Naive thymus-derived CD8-positive, alpha-beta T cell (primary cell): ENCODE data around the gene GDF15. TPM values are rescaled to one million over a fixed set of nuclear protein-coding genes. Genes with fewer than 3 reads are reported as not detected.

ENCODE experiments used
- ATAC-seq, 2 donors: fragments of 150-1000 bp; cut with Tn5 transposase in 1 of 2; sonication (Bioruptor Pico), chemical (Tn5 transposase) in 1 of 2; 1 replicate in 1 of 2; 2 replicates in 1 of 2; pipeline ENCODE4 v1.10.0; 2021; ENCODE audit warnings: mild to moderate bottlenecking in 2 of 2, moderate library complexity in 2 of 2
- POLR2A ChIA-PET: fragments of 350-600 bp; sonication (Branson Sonifier 250); formaldehyde crosslinking; loops from one replicate; lab custom pipeline; 2021; ENCODE audit warnings: antibody characterized with exemption; lab: Charles Lee
- DNase-seq, 10 donors: peaks; one replicate each; pipeline versions ENCODE4 v3.0.0 to v3.0.0-alpha.2; 2020 to 2022
- H3K27ac Mint-ChIP-seq, 10 donors: one replicate each; pipeline ENCODE4 v1.8.0; 2020 to 2022; ENCODE audit warnings: mild to moderate bottlenecking in 10 of 10, mixed read lengths in 10 of 10, moderate library complexity in 4 of 10, inconsistent platforms in 1 of 10
- H3K27me3 Mint-ChIP-seq, 5 donors: one replicate each; pipeline ENCODE4 v1.8.0; 2021 to 2022; ENCODE audit warnings: mixed read lengths in 5 of 5
- H3K36me3 Mint-ChIP-seq, 3 donors: one replicate each; pipeline ENCODE4 v1.8.0; 2020 to 2022; ENCODE audit warnings: mixed read lengths in 3 of 3, mild to moderate bottlenecking in 2 of 3, inconsistent platforms in 1 of 3
- H3K4me1 Mint-ChIP-seq, 4 donors: one replicate each; pipeline ENCODE4 v1.8.0; 2021 to 2022; ENCODE audit warnings: mixed read lengths in 4 of 4
- H3K4me3 Mint-ChIP-seq, 10 donors: one replicate each; pipeline ENCODE4 v1.8.0; 2020 to 2022; ENCODE audit warnings: mild to moderate bottlenecking in 10 of 10, mixed read lengths in 10 of 10, moderate library complexity in 6 of 10, inconsistent platforms in 1 of 10
- H3K9me3 Mint-ChIP-seq, 9 donors: one replicate each; pipeline ENCODE4 v1.8.0; 2020 to 2022; ENCODE audit warnings: mixed read lengths in 9 of 9, mild to moderate bottlenecking in 3 of 9, inconsistent platforms in 1 of 9, moderate library complexity in 1 of 9
- polyA plus RNA-seq, 3 donors: library from polyadenylated mRNA; unstranded; fragments of 300-500 nt; fragmentation: Illumina TruSeq; gene quantifications; one replicate each; pipeline ENCODE4 v1.2.3, GENCODE V29; 2021
- total RNA-seq, 8 experiments: library from RNA in 2 of 8; stranded (reverse) in 2 of 8; gene quantifications; one replicate each; pipeline ENCODE4 v1.2.3 and lab custom pipeline; 2021 to 2026

Gene GDF15
- total and polyA plus RNA-seq, 5 experiments from 2014 or later, result not detected

DNA sequence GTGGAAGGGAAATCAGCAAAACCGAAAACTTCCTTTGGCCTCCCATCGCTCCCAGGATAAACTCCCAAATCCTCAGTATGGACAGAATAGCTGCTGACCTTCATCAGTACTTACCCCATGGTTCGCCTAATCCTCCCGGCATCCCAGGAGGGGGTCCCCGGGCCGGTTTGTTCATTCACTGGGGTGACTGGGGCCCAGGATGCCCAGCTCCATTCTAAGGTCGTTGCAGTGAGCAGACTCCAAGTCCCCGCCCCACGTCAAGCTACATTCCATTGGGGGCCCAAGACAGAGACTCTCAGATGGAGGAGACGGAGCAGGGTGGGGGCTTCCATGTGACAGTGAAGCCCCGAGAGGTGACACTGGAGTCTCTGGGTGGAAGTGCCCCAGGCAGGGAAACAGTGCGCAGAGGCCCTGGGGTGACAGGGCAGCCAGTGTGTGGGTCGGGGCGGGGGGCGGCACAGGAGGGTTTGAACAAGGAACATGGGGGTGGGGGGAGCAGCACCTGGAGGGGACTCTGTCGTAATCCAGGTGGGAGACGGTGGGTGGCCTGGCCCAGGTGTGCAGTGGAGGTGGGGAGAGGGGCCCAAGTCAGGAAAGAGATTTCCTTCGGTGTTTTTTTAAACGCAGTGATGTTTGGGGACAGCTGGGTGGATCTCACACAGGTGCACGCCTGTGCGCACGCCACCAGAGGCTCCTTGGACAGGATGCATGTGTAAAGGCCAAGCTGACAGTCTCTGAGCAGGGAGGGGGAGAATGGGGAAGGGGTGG lies 38.3 kb downstream of the GDF15 start:
- no peaks in the 10 kb centered on the region for H3K27me3 Mint-ChIP-seq
- ATAC-seq (no peak), DNase-seq (no peak)
- H3K27ac Mint-ChIP-seq, result peak overlapping the region in 4 of 10 donors; percentile 36 to 70 (median 44)
- H3K36me3 Mint-ChIP-seq, result no peaks in the 10 kb centered on the region
- POLR2A ChIA-PET, result interaction anchor here (0.5 to 2.3 kb wide), 6 partner anchors 7 to 1088 kb away, joined by 3 to 8 read pairs (median 4); no protein-coding TSS in a partner anchor
- peaks cover 22 to 65% (median 61%) of the 10 kb centered on the region in 4 donors for H3K4me1 Mint-ChIP-seq
- no peaks in the 10 kb centered on the region for H3K9me3 Mint-ChIP-seq
- H3K4me3 Mint-ChIP-seq, result peak overlapping the region in 3 of 10 donors; percentile 7 to 41 (median 26)

DNA sequence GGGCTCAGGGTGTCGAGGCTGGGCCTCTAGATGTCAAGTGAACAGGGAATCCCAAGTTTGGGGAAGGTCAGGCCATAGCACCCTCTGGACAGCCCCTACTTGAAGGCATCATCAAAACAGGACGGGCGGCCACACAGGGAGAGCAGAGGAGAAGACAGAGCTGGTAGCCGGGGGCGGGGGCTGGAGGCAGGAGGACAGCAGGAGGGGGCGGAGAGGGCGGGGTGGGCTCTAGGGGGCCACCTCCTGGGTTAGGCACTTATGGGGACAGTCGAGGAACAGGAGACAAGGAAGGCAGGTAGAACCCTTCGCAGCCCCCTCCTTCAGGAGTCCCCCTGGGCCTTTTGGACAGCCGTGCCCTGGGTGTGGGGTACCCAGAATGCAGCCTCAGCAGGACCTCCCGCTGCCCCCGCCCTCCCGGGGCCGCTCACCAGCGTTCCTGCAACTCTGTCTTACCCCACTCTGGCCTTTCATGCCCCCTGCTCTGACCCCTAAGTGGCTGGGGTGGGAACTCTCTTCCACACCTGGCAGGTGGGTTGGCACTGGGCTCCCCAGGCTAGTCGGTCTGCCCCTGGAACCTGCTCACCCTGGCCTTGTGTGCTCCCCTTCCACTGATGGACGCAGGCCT lies 39.0 kb downstream of the GDF15 start:
- Mint-ChIP-seq H3K9me3 (no peaks in the 10 kb centered on the region), H3K4me3 (no peak overlapping the region), H3K27me3 (no peaks in the 10 kb centered on the region), H3K4me1 (peaks cover 22 to 70% (median 62%) of the 10 kb centered on the region in 4 donors), H3K36me3 (no peaks in the 10 kb centered on the region), H3K27ac (peak overlapping the region in 4 of 10 donors; percentile 51 to 84 (median 64))
- DNase-seq (no peak), ATAC-seq (no peak)
- POLR2A ChIA-PET, result interaction anchor here (0.7 to 2.3 kb wide), 6 partner anchors 8 to 145 kb away, joined by 3 to 8 read pairs (median 3); no protein-coding TSS in a partner anchor

DNA sequence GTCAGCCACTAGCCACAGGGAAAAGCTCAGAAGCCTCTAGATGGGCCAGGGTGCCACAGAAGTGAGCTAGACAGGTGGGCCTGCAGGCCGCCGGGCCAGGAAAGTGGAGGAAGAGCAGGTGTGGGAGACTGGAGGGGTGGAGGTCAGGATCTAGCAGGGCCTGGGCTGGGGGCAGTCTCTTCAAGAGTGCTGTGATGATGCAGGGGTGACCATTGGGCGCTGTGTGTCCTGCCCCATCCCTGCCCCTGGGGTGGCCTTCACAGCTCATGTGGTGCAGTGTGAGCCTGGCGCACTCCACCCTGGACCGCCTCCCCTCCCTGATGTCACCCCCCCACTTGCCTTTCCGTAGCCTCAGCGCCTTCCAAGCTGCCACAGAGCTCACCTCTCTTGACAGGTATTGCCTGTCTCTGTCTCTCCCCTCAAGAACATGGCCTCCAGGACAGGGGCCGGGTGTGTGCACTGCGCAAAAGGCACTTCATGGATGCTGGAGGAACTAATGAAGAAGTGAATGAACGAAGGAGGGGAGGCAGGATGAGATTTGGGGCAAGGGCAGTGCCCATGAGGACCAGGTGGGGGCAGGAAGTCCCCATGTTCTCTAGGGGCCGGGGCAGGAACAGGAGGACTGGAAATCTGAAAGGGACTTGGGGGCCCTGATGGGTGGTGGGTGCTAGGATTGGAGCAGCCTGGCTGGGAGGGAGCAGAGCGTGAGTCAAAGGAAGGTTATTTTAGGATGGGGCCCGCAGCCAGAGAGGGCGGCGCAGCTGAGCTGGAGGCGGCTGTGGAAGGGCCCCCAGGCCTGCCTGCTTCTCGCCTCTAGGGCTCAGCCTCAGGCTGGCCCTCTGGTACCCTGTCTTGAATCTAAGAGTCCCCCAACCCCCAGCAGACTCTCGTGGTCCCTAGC lies 39.8 kb downstream of the GDF15 start:
- DNase-seq (peak in 1 of 10 donors; percentile 10), ATAC-seq (no peak)
- Mint-ChIP-seq H3K4me3 (peak overlapping the region in 1 of 10 donors; percentile 40), H3K36me3 (no peaks in the 10 kb centered on the region), H3K27me3 (no peaks in the 10 kb centered on the region), H3K9me3 (no peaks in the 10 kb centered on the region), H3K27ac (peak overlapping the region; percentile 22 to 88 (median 84)), H3K4me1 (peaks cover 21 to 69% (median 59%) of the 10 kb centered on the region in 4 donors)
- POLR2A ChIA-PET, result interaction anchor here (0.7 to 2.3 kb wide), 6 partner anchors 8 to 146 kb away, joined by 3 to 8 read pairs (median 3); no protein-coding TSS in a partner anchor

DNA sequence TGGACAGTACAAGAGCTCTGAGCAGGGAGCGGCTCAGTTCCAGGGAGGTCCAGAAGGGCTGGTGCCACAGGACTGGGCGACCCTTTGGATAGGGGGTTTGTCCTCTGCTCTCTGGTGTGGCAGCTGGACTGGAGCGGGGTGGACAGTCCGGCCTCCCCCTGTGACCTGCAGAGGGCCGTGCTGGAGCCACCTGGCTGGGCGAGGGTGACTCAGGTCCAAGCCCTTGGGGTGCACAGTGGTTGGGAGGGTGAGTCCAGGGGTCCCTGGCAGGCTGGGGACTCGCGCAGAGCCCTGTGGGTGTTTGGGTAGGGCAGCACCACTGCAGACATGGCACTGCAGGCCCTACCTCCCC lies 40.4 kb downstream of the GDF15 start:
- Mint-ChIP-seq H3K27ac (peak overlapping the region in 4 of 10 donors; percentile 58 to 85 (median 84)), H3K9me3 (no peaks in the 10 kb centered on the region), H3K27me3 (no peaks in the 10 kb centered on the region), H3K4me1 (peaks cover 16 to 63% (median 53%) of the 10 kb centered on the region in 4 donors), H3K4me3 (no peak overlapping the region), H3K36me3 (no peaks in the 10 kb centered on the region)
- POLR2A ChIA-PET, result interaction anchor here (3.4 kb wide), 1 partner anchor 8 kb away, joined by 50 read pairs; the partner anchor contains the start of gene SSBP4
- DNase-seq, result no peak
- ATAC-seq, result no peak

DNA sequence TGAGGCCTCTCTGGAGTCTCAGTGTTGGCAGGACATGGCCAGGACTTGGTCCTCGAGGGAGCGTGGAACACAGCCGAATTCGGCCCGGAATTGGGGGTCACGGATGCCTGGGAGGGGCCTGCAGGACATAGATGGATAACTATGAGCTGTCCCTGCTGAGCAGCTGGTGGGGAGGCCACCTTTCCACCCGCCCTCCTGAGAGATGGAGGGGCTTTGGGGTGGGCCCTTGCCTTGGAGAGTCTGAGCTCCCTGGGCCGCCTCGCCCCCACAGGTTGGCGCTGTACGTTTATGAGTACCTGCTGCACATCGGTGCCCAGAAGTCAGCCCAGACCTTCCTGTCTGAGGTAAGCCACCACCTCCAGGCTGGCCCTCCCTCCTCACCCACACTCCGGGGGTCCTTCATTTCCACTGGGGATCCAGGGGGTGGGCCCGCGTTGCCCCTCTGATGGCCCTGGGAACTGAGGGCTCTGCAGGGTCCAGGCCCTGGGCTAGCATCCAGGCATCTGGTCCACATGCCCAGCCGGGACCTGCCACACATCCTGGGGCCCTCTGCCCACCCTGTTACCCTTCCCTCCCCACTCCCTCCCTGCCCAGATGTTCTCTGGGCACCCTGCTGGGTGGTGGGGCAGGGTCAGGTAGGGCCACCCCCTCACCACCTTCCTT lies 41.3 kb downstream of the GDF15 start:
- Mint-ChIP-seq H3K4me3 (peak overlapping the region in 1 of 10 donors; percentile 30), H3K4me1 (peaks cover 13 to 57% (median 46%) of the 10 kb centered on the region in 4 donors), H3K9me3 (no peaks in the 10 kb centered on the region), H3K36me3 (no peaks in the 10 kb centered on the region), H3K27ac (peak overlapping the region in 8 of 10 donors; percentile 26 to 94 (median 76)), H3K27me3 (no peaks in the 10 kb centered on the region)
- ATAC-seq (no peak), DNase-seq (peak in 1 of 10 donors; percentile 8)
- POLR2A ChIA-PET, result interaction anchor here (3.4 kb wide), 1 partner anchor 9 kb away, joined by 50 read pairs; the partner anchor contains the start of gene SSBP4

DNA sequence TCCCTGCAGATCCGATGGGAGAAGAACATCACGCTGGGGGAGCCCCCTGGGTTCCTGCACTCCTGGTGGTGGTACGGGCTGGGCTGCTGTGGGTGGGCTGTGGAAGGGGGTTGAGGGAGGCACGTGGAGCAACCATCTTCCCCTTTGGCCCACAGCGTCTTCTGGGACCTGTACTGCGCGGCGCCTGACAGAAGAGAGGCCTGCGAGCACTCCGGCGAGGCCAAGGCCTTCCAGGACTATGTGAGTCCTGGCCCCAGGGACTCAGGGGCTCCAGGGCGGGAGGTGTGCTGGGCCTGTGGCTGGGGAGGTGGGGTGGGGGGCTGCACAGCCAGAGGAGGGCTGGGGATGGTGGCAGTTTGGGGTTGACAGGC lies 41.8 kb downstream of the GDF15 start:
- H3K9me3 Mint-ChIP-seq, result no peaks in the 10 kb centered on the region
- no peak for DNase-seq
- no peaks in the 10 kb centered on the region for H3K36me3 Mint-ChIP-seq
- POLR2A ChIA-PET, result interaction anchor here (1.5 to 3.4 kb wide), 4 partner anchors 9 to 147 kb away, joined by 4 to 50 read pairs (median 9); partner anchors contain the start of genes JUND and SSBP4
- peak overlapping the region in 8 of 10 donors; percentile 3 to 94 (median 82) for H3K27ac Mint-ChIP-seq
- H3K4me3 Mint-ChIP-seq, result no peak overlapping the region
- H3K27me3 Mint-ChIP-seq, result no peaks in the 10 kb centered on the region
- H3K4me1 Mint-ChIP-seq, result peaks cover 13 to 54% (median 43%) of the 10 kb centered on the region in 4 donors
- no peak for ATAC-seq

DNA sequence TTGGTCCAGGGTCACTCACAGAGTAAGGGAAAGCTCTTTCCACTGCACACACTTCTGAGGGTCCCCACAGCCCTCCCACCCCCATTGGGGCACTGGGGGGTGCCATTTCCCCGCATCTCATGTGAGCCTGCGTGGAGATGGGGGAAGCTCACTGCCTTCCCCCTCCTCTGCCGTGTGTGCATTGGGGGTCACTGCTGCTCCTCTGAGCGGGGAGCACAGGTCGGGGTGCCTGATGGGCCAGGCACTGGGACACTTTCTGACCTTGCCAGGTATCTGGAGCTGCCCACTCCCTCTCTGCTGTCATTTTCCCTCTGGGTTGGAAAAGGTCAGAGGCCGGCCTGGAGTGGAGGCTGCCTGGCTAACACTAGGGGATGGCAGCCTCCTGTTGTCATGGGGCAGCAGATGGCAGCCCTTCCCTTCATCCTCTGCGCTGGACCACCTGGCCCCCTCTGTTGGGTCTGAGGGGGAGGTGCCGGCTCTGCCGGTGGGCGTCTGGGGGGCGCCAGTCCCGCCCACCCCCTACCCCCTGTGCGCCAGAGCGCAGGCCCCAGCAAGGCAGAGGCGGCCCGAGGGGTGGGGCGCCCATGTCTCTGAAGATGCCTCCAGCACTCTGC lies 42.3 kb downstream of the GDF15 start:
- Mint-ChIP-seq H3K27ac (peak overlapping the region in 9 of 10 donors; percentile 51 to 95 (median 90)), H3K4me3 (peak overlapping the region in 9 of 10 donors; percentile 36 to 67 (median 57)), H3K36me3 (no peaks in the 10 kb centered on the region), H3K4me1 (peaks cover 8 to 50% (median 40%) of the 10 kb centered on the region in 4 donors), H3K27me3 (no peaks in the 10 kb centered on the region), H3K9me3 (no peaks in the 10 kb centered on the region)
- no peak for ATAC-seq
- POLR2A ChIA-PET, result interaction anchor here (0.6 to 3.4 kb wide), 6 partner anchors 9 to 148 kb away, joined by 3 to 50 read pairs (median 6); partner anchors contain the start of genes JUND and SSBP4
- peak in 1 of 10 donors; percentile 2 for DNase-seq

DNA sequence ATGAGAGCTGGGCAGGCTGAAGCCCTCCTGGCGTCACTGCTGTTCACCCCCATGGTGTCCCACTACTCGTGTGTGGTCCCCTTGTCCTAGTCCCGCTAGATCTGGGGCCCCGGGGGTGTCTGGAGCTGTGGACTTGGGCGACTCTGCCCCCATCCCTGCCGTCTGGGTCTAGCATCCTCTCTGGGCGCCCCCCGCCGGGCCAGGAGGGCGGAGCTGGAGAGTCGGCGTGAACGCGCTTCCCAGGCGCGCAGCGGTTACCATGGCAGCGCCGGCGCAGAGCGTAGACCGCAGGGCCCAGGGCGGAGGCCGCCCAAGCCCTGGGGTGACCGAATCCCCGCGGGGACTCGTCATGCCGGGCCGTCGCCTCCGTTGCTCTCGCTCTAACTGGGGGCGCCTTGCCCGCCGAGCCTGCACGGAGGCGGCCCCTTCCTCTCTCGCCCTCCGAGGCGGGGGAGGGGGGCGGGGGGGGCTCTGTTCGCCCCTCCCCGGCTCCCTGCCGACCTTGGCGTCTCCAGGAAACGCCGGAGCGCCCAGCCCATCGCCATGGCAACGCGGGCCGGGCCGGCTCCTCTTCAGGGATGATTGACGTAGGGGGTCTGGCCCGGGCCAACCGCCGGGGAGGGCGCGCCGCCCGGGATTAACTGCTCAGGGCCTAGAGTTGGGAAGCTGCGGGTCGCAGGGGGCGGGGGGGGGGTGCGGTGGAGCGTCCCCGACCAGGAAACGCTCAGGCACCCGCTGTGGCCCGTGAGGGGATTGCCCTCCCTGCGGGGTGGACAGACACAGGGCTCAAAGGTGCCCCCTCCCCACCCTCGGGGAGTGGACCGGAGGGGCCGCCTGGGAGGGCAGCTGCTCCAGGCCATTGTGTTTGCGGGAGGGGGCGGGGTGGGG lies 43.1 kb downstream of the GDF15 start:
- POLR2A ChIA-PET, result interaction anchor here (0.6 to 3.4 kb wide), 10 partner anchors 8 to 253 kb away, joined by 3 to 50 read pairs (median 4); partner anchors contain the start of genes JUND and SSBP4
- Mint-ChIP-seq H3K9me3 (no peaks in the 10 kb centered on the region), H3K27me3 (no peaks in the 10 kb centered on the region), H3K4me3 (peak overlapping the region; percentile 33 to 80 (median 65)), H3K36me3 (no peaks in the 10 kb centered on the region), H3K4me1 (peaks cover 9 to 43% (median 35%) of the 10 kb centered on the region in 4 donors), H3K27ac (peak overlapping the region in 9 of 10 donors; percentile 59 to 95 (median 92))
- DNase-seq, result peak; percentile 79 to 95 (median 90)
- ATAC-seq, result peak; percentile 75 to 81

DNA sequence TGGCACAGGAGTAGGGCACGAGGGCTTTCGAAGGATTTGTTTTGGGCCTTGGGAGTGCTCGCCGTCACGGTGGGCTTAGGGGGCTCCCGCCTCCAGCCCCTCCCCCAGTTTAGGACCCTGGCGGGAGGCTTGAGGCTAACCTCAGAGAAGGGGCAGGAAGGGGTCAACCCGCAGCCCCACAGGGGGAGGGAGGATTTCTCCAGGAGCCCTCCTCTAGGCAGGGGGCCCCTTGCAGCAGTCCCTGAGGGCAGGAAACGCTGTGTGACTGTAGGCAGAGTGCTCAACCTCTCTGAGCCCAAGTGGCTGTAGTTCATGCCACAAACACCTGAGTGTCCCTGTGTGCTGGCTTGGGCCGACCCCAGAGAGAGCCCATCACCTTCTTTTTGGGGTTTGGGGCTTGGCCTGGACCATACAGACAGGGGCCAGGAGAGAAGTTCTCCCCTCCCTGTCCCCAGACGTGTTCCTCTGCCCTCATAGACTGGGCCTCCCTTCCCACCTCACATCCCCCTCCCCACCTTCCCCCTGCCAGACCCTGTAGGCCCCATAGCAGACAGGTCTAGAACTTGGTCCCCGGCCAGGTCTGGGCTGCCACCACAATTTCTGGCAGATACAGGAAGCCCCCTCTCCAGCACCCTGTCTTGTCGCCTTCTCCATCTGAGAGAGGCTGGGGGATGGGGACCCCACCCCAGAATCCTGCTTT lies 43.9 kb downstream of the GDF15 start:
- Mint-ChIP-seq H3K36me3 (no peaks in the 10 kb centered on the region), H3K4me1 (peaks cover 10 to 44% (median 33%) of the 10 kb centered on the region in 4 donors), H3K27me3 (no peaks in the 10 kb centered on the region), H3K9me3 (no peaks in the 10 kb centered on the region), H3K4me3 (peak overlapping the region; percentile 61 to 80 (median 68)), H3K27ac (peak overlapping the region; percentile 59 to 94 (median 92))
- POLR2A ChIA-PET, result interaction anchor here (1.0 to 3.4 kb wide), 6 partner anchors 7 to 149 kb away, joined by 3 to 50 read pairs (median 7); partner anchors contain the start of genes JUND and SSBP4
- DNase-seq (no peak), ATAC-seq (peak in 1 of 2 donors; percentile 0)
